ENCODE data around the gene TOGARAM1.

The TOGARAM1 gene

GRCh38 chr14:44961554-44962333 lies at the start of gene TOGARAM1, which contains the start of gene KLHL28:
Gene TOGARAM1 (plus strand): TSS chr14:44962190. CDS start chr14:44962422, 232 bp downstream.
Gene KLHL28 (minus strand): TSS chr14:44961947. CDS start chr14:44945928, 16,019 bp downstream.
- no peak for TF ChIP-seq CTCF (IDR thresholded peaks at IDR 0.05; ENCODE audit: insufficient read depth, missing control alignments)
- FAIRE-seq (peak; percentile 98), DNase-seq (ENCODE audit: insufficient read length, low spot score) (peak; percentile 83)

- TF ChIP-seq CTCF (IDR thresholded peaks at IDR 0.05; ENCODE audit: insufficient read depth, missing control alignments) = no peak
- FAIRE-seq (no peak), DNase-seq (ENCODE audit: insufficient read length, low spot score) (no peak)
These were observed 47.1 kb upstream of the TOGARAM1 start for GRCh38 chr14:44914849-44915248.

- TF ChIP-seq CTCF (IDR thresholded peaks at IDR 0.05; ENCODE audit: insufficient read depth, missing control alignments) = no peak
- DNase-seq (ENCODE audit: insufficient read length, low spot score) (no peak), FAIRE-seq (no peak)
These were observed 33.2 kb upstream of the TOGARAM1 start for GRCh38 chr14:44928793-44929192.

- DNase-seq (ENCODE audit: insufficient read length, low spot score) (no peak), FAIRE-seq (no peak)
- TF ChIP-seq CTCF (IDR thresholded peaks at IDR 0.05; ENCODE audit: insufficient read depth, missing control alignments) = no peak
These were observed 26.8 kb upstream of the TOGARAM1 start for GRCh38 chr14:44935155-44935554.

GRCh38 chr14:44937547-44937946 lies 24.4 kb upstream of the TOGARAM1 start:
- no peak for FAIRE-seq

GRCh38 chr14:44940211-44940610 lies 21.8 kb upstream of the TOGARAM1 start:
- no peak for DNase-seq (ENCODE audit: insufficient read length, low spot score)
- no peak for TF ChIP-seq CTCF (IDR thresholded peaks at IDR 0.05; ENCODE audit: insufficient read depth, missing control alignments)
- no peak for FAIRE-seq

More at GRCh38 chr14:44937547-44937946, 24.4 kb upstream of the TOGARAM1 start:
- no peak for DNase-seq (ENCODE audit: insufficient read length, low spot score)
- TF ChIP-seq CTCF (IDR thresholded peaks at IDR 0.05; ENCODE audit: insufficient read depth, missing control alignments) = no peak

GRCh38 chr14:44940944-44941343 lies 21.0 kb upstream of the TOGARAM1 start:
- TF ChIP-seq CTCF (IDR thresholded peaks at IDR 0.05; ENCODE audit: insufficient read depth, missing control alignments) = no peak
- no peak for DNase-seq (ENCODE audit: insufficient read length, low spot score)
- FAIRE-seq = no peak
